Pancreas (tissue), 10 donors: ENCODE results near the gene CAD. TPM values are rescaled to one million over a fixed set of nuclear protein-coding genes. Genes with fewer than 3 reads are reported as not detected.

Source experiments
- ATAC-seq, 4 donors: fragments of 200-7000 bp; cut with Tn5 transposase; one replicate each; pipeline versions ENCODE4 v1.8.0 to v1.9.1; 2020; ENCODE audit warnings: mild to moderate bottlenecking in 4 of 4, moderate library complexity in 4 of 4
- DNase-seq, 6 donors: peaks; one replicate each; pipeline ENCODE4 v3.0.0-alpha.2; 2020
- FAIRE-seq: peaks from 2 replicates; lab custom pipeline; 2012; peaks lifted over from hg19 to GRCh38; lab: Jason Lieb, UNC
- H3K27ac ChIP-seq, 4 donors: fragments of 200-600 bp; sonication (generic); 1 replicate in 3 of 4; 2 replicates in 1 of 4; pipeline versions ENCODE4 v1.5.0 to v1.8.0; 2020
- H3K27me3 ChIP-seq, 4 donors: fragments of 200-600 bp; one replicate each; pipeline ENCODE4 v1.8.0; 2021
- H3K36me3 ChIP-seq, 3 donors: fragments of 200-600 bp; sonication (generic) in 1 of 3; one replicate each; pipeline versions ENCODE4 v1.5.0 to v1.8.0; 2020 to 2021
- H3K4me1 ChIP-seq, 3 donors: fragments of 200-600 bp; one replicate each; pipeline ENCODE4 v1.8.0; 2021
- H3K4me3 ChIP-seq, 4 donors: fragments of 200-600 bp; sonication (generic) in 2 of 4; one replicate each; pipeline versions ENCODE4 v1.5.0 to v1.8.0; 2020 to 2021
- H3K9me3 ChIP-seq, 4 donors: fragments of 200-600 bp; one replicate each; pipeline ENCODE4 v1.8.0; 2021
- WGBS, 2 donors: extraction: QIAGEN DNeasy Blood & Tissue Kit; methylation state at CpG; one replicate each; pipeline ENCODE4 v1.1.7; 2013; 5-methylcytosine and 5-hydroxymethylcytosine counted together
- intact Hi-C, 3 donors: fragments of 100-400 bp; cut with DNase I; formaldehyde crosslinking; loops; one replicate each; pipeline versions ENCODE4 v1.11.1 to v1.14.2; 2022
- polyA plus RNA-seq, 2 donors: library from polyadenylated mRNA; stranded (reverse); fragments of 200-250 nt; gene quantifications; one replicate each; pipeline ENCODE4 v1.2.3, GENCODE V29; 2013
- total RNA-seq, 6 donors: library from RNA; stranded (reverse); fragmentation: NEBNext Ultra II Directional in 4 of 6; extraction: Animal tissue kit (Norgen Biotek cat#: 25700) in 4 of 6; gene quantifications; one replicate each; pipeline versions ENCODE4 v1.2.1 to v1.2.4, GENCODE V29; 2021 to 2023
- TF ChIP-seq, protein P1 (sequence below), 4 donors: fragments of 200-600 bp; sonication (generic) in 3 of 4; IDR thresholded peaks; one replicate each; pipeline versions ENCODE4 v1.5.0 to v1.8.0; 2021; ENCODE audit warnings: antibody characterized with exemption in 4 of 4
- donor health status: healthy with polysubstance abuse.
- donor health status: DM: no; HTN: no; CAD: no; lungs with moderate emphysema.
- donor health status: DM: no; HTN: no; CAD: no.
- donor health status: control.
- donor health status: control.
- donor health status: Bipolar disorder and iron deficiency.
- donor health status: DM: yes; HTN: yes; CAD: no.
- donor health status: DM: no; HTN: no; CAD: no.
- donor health status: DM: no; HTN: no; CAD: no.
- donor health status: DM: yes; HTN: yes; CAD: no.

Gene CAD
- total and polyA plus RNA-seq, 8 donors = 9.6 to 24.6 (median 16.3) TPM

- no peak overlapping the region for H3K4me3 ChIP-seq
- peaks cover 6 to 39% (median 19%) of the 10 kb centered on the region in 3 donors for H3K36me3 ChIP-seq
- no peak overlapping the region for H3K27ac ChIP-seq
- no peak for DNase-seq
- intact Hi-C loops = no loop called here
- WGBS, 2 donors = 93 to 94% methylated on average over 5 of the region's 5 CpGs
- no peaks in the 10 kb centered on the region for H3K9me3 ChIP-seq
- FAIRE-seq = no peak
- H3K27me3 ChIP-seq = no peaks in the 10 kb centered on the region
- H3K4me1 ChIP-seq = peaks cover 0 to 9% (median 0%) of the 10 kb centered on the region in 3 donors
- TF ChIP-seq, protein P1, sequence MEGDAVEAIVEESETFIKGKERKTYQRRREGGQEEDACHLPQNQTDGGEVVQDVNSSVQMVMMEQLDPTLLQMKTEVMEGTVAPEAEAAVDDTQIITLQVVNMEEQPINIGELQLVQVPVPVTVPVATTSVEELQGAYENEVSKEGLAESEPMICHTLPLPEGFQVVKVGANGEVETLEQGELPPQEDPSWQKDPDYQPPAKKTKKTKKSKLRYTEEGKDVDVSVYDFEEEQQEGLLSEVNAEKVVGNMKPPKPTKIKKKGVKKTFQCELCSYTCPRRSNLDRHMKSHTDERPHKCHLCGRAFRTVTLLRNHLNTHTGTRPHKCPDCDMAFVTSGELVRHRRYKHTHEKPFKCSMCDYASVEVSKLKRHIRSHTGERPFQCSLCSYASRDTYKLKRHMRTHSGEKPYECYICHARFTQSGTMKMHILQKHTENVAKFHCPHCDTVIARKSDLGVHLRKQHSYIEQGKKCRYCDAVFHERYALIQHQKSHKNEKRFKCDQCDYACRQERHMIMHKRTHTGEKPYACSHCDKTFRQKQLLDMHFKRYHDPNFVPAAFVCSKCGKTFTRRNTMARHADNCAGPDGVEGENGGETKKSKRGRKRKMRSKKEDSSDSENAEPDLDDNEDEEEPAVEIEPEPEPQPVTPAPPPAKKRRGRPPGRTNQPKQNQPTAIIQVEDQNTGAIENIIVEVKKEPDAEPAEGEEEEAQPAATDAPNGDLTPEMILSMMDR (IDR thresholded peaks at IDR 0.05) = no peak
- no peak for ATAC-seq
Measured at GRCh38 chr2:27222407-27222806, 5.2 kb downstream of the CAD start.

DNA sequence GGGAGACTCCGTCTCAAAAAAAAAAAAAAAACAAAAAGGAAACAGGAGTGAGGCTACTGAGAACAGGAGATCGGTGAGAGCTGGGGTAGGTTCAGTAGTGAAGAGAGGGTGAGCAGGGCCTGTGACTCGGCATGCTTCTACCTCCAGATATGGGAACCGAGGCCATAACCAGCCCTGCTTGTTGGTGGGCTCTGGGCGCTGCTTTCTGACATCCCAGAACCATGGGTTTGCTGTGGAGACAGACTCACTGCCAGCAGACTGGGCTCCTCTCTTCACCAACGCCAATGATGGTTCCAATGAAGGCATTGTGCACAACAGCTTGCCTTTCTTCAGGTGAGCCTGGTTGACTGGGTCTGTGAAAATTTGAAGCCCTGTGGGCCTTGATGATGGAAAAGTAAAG is 6.2 kb downstream of the CAD start:
- DNase-seq = no peak
- H3K4me3 ChIP-seq = no peak overlapping the region
- peaks cover 0 to 3% (median 0%) of the 10 kb centered on the region in 3 donors for H3K4me1 ChIP-seq
- H3K27ac ChIP-seq = no peak overlapping the region
- WGBS, 2 donors = 95 to 100% methylated on average over 6 of the region's 6 CpGs
- intact Hi-C loops = no loop called here
- TF ChIP-seq, protein P1 (IDR thresholded peaks at IDR 0.05) = no peak
- FAIRE-seq = no peak
- H3K27me3 ChIP-seq = no peaks in the 10 kb centered on the region
- ATAC-seq = no peak
- H3K9me3 ChIP-seq = no peaks in the 10 kb centered on the region
- peaks cover 6 to 39% (median 19%) of the 10 kb centered on the region in 3 donors for H3K36me3 ChIP-seq

- no peaks in the 10 kb centered on the region for H3K4me1 ChIP-seq
- ATAC-seq = no peak
- WGBS, 2 donors = 89 to 97% methylated on average over 9 of the region's 9 CpGs
- intact Hi-C loops = no loop called here
- no peaks in the 10 kb centered on the region for H3K27me3 ChIP-seq
- H3K36me3 ChIP-seq = peaks cover 6 to 47% (median 19%) of the 10 kb centered on the region in 3 donors
- no peak for FAIRE-seq
- no peak overlapping the region for H3K27ac ChIP-seq
- no peaks in the 10 kb centered on the region for H3K9me3 ChIP-seq
- TF ChIP-seq, protein P1 (IDR thresholded peaks at IDR 0.05) = no peak
- H3K4me3 ChIP-seq = no peak overlapping the region
- DNase-seq = no peak
Measured at GRCh38 chr2:27225526-27225925, 8.4 kb downstream of the CAD start.

- no peaks in the 10 kb centered on the region for H3K9me3 ChIP-seq
Measured at GRCh38 chr2:27227501-27227900, 10.3 kb downstream of the CAD start.

DNA sequence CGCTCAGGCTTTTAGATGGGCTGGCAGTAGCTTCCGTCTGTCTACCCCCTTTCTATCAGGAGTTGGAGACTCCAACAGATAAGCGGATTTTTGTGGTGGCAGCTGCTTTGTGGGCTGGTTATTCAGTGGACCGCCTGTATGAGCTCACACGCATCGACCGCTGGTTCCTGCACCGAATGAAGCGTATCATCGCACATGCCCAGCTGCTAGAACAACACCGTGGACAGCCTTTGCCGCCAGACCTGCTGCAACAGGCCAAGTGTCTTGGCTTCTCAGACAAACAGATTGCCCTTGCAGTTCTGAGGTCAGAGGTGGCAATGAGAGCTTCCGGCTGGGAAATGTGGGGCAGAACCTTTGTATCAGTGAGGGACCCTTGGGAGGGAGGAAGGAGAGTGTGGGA is 14.8 kb downstream of the CAD start:
- WGBS, 2 donors = 94 to 96% methylated on average over 13 of the region's 13 CpGs
- intact Hi-C loops = no loop called here
- TF ChIP-seq, protein P1 (IDR thresholded peaks at IDR 0.05) = no peak
- Histone ChIP-seq H3K4me1 (no peaks in the 10 kb centered on the region), H3K4me3 (no peak overlapping the region), H3K9me3 (no peaks in the 10 kb centered on the region), H3K27ac (no peak overlapping the region), H3K36me3 (peaks cover 10 to 68% (median 30%) of the 10 kb centered on the region in 3 donors), H3K27me3 (no peaks in the 10 kb centered on the region)
- DNase-seq (no peak), FAIRE-seq (no peak), ATAC-seq (no peak)

More at GRCh38 chr2:27227501-27227900, 10.3 kb downstream of the CAD start:
- intact Hi-C loops = no loop called here
- TF ChIP-seq, protein P1 (IDR thresholded peaks at IDR 0.05) = no peak
- WGBS, 2 donors = 56 to 68% methylated on average over 2 of the region's 2 CpGs
- Histone ChIP-seq H3K36me3 (peaks cover 13 to 64% (median 29%) of the 10 kb centered on the region in 3 donors), H3K27me3 (no peaks in the 10 kb centered on the region), H3K27ac (no peak overlapping the region), H3K4me1 (no peaks in the 10 kb centered on the region), H3K4me3 (no peak overlapping the region)
- ATAC-seq (no peak), FAIRE-seq (no peak), DNase-seq (no peak)
